Measurements from ENCODE around the gene ZBTB7B.

DNA sequence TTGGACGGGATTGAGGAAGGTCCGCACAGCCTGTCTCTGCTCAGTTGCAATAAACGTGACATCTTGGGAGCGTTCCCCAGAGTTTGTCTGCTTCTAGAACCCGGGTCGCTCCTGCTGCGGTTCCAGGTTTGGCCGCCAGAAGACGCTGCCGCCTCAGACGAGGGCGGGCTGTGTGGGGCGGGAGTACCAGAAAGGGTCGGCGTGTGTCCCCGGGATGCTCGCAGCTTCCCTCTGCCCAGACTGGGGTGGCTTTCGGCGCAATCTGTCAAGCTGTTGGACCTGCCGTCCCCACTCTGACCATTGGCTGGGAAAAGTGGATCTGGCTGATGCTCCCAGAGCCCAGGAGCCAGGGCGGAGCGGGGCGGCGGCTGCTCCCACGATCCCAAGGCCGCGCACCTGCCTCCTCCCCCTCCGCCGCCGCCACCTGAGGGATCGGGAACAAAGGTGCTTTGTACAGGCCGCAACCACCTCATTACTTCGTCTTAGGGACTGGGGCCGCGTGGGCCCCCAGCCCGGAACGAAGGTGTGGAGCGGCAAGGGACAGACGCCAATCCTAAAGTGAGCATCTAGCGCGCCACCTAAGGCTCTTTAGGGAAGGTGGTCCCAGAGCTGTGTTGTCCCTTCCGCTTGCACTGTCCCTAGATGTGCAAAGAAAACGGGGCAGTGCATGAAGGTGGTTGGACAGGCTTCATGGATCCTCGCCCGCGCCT, 60.3 kb downstream of the ZBTB7B start:
- TF ChIP-seq EHF (CRISPR knock-in tag; IDR thresholded peaks at IDR 0.05), result no peak
- TF ChIP-seq, protein P1, sequence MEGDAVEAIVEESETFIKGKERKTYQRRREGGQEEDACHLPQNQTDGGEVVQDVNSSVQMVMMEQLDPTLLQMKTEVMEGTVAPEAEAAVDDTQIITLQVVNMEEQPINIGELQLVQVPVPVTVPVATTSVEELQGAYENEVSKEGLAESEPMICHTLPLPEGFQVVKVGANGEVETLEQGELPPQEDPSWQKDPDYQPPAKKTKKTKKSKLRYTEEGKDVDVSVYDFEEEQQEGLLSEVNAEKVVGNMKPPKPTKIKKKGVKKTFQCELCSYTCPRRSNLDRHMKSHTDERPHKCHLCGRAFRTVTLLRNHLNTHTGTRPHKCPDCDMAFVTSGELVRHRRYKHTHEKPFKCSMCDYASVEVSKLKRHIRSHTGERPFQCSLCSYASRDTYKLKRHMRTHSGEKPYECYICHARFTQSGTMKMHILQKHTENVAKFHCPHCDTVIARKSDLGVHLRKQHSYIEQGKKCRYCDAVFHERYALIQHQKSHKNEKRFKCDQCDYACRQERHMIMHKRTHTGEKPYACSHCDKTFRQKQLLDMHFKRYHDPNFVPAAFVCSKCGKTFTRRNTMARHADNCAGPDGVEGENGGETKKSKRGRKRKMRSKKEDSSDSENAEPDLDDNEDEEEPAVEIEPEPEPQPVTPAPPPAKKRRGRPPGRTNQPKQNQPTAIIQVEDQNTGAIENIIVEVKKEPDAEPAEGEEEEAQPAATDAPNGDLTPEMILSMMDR (IDR thresholded peaks at IDR 0.05), result peak; percentile 58
- no peak for TF ChIP-seq REST (IDR thresholded peaks at IDR 0.05)
- TF ChIP-seq PBX3 (IDR thresholded peaks at IDR 0.05), result no peak; the same call in 1 of the 2 replicates
- no peak for TF ChIP-seq BHLHE40 (IDR thresholded peaks at IDR 0.05; ENCODE audit: low read depth, low read length)
- no peak for TF ChIP-seq POLR2A (IDR thresholded peaks at IDR 0.05; ENCODE audit: low read length)
- TF ChIP-seq POLR2AphosphoS2 (conservative IDR thresholded peaks at IDR 0.05; ENCODE audit: low read length), result no peak
- no peak for TF ChIP-seq PHF8 (IDR thresholded peaks at IDR 0.05; ENCODE audit: borderline replicate concordance, low read depth)

Data from A549 (cell line).